HG03196 (cell line): Measurements from ENCODE around the gene CPT2.

Experiments used
- ATAC-seq: cut with Tn5 transposase; IDR thresholded peaks from one replicate; pipeline ENCODE4 v1.9.1; 2021; ENCODE audit not compliant: unreplicated experiment

Gene CPT2

DNA sequence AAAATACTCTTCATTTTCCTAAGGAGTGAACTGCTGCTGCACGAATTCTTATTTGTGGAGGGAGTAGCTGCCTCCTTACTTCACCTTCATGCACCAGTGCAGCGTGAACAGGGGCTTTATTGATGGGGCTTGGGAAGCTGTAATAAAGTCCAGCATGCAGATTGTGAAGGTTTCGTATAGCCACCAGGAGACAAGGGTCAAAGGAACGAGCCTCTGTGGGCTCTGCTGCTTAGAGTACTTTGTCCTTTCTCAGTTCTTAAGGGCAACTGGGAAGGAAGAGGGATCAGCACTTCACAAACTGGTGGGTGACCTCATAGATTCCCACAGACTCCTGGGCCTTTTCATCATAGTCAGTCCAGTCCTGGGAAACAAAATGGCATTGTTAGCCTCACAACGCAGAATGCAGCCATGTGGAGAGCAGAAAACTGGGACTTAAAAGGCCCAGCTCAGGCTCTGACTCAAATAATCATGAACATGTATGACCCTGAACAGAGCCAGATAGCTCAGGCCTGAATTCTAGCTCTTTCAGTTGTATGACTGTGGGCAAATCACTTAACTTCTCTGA is 17.8 kb downstream of the CPT2 start:
- no peak for ATAC-seq

GRCh38 chr1:53218201-53218600 is 21.6 kb downstream of the CPT2 start:
- ATAC-seq = no peak

DNA sequence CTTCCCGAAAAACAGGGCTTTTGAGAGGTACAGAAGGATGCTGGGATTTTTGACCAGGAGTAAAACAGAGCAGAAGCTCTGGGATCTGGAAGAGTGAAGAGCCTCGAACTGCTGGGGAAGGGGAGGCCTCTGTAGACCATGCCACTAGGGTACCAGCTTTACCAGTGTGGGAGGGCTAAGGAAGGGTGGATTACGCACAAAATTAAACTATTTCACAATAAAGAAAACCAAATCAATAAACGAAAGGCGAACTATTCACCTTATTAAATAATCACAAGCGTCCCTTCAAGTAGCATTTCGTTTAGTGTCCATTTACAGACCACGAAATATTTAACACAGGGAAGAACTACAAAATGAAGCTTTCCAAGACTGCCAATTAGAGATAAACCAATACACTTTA is 23.1 kb downstream of the CPT2 start:
- no peak for ATAC-seq

- peak; percentile 85 for ATAC-seq
Observed at GRCh38 chr1:53220171-53220961, 23.7 kb downstream of the CPT2 start, which contains the start of gene CZIB. CZIB (minus strand) TSS chr1:53220634; CDS start chr1:53220575, 59 bp downstream.

- ATAC-seq = no peak
Observed at GRCh38 chr1:53220962-53221286, 24.3 kb downstream of the CPT2 start.

- no peak for ATAC-seq
Observed at GRCh38 chr1:53237638-53238037, 41.0 kb downstream of the CPT2 start.

GRCh38 chr1:53238197-53239155 is 41.9 kb downstream of the CPT2 start, which contains the start of gene MAGOH:
MAGOH (minus strand) TSS chr1:53238518; CDS start chr1:53238448, 70 bp downstream.
- ATAC-seq = peak; percentile 92

DNA sequence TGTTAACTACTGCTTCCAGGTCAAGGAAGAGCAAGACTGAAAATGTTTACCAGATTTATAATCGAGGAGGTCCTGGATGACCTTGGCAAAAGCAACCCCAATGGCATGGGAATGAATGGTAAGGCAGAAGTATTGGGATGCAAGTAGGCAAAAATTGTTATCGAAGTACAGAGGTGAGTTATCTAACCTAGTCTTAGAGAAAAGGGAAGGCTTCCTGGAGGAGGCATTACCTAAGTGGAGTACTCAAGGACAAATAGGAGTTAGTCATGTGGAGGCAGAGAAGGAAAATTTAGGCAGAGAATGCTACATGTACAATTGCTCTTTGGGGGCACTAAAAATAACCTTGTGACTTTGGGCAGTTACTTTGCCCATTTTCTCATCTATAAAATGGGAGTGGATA is 45.2 kb downstream of the CPT2 start:
- ATAC-seq = no peak

DNA sequence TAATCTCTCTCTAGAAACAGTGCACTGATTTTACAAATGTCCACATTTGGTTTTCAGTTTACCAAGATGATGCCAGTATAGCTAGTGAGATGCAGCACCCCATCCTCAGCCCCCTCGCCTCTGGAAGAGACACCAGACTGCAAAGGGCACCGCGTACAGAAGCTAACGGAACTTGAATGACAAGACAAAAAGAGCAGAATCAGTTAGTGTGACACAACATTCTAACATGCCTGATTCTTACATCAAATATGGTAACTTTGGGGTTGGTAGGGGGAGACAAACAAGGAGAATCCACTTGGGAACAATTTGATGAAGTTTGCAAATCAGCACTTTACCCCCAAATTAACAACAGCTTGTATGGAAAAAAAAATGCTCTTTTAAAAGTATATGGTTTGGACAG is 45.8 kb downstream of the CPT2 start:
- no peak for ATAC-seq

DNA sequence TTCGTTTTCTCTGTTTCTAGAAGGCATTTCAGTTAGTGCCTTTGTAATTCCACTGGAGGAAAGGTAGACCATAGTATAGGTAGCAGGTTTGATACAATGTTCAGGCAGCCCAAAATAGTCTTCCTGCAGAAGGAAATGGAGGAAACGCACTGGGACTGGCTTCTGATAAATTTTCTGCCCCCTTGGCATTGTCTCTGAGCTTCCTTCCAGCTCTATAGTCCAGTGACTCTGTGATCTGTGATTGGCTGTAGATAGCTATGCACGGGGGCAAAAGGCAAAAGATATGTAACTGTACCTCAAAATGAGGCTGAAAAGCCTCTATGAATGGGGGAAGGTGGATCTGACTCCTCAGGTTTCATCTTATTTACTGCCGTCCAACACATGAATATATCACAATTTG is 47.5 kb downstream of the CPT2 start:
- ATAC-seq = no peak

GRCh38 chr1:53246261-53247134 is 49.9 kb downstream of the CPT2 start:
- no peak for ATAC-seq

GRCh38 chr1:53249706-53250105 is 53.1 kb downstream of the CPT2 start:
- no peak for ATAC-seq

DNA sequence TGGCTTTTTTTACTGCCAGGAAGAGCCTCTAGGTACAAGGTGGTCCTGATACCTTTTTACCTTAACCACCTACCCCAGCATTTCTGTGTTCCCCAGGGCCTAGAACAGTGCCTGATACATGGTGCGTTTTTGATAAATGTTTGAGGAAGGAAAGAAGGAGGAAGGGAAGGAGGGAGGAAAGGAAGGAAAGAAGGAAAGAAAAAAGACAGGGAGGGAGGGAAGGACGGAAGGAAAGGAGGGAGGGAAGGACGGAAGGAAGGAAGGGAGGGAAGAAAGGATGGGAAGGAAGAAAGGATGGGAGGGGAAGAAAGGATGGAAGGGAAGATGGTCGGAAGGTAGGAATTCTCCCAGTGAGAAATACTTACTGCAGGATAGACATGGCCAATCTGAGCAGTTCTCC is 53.7 kb downstream of the CPT2 start:
- no peak for ATAC-seq

- no peak for ATAC-seq
Observed at GRCh38 chr1:53254011-53254640, 57.5 kb downstream of the CPT2 start.

GRCh38 chr1:53255031-53255430 is 58.4 kb downstream of the CPT2 start:
- ATAC-seq = no peak

DNA sequence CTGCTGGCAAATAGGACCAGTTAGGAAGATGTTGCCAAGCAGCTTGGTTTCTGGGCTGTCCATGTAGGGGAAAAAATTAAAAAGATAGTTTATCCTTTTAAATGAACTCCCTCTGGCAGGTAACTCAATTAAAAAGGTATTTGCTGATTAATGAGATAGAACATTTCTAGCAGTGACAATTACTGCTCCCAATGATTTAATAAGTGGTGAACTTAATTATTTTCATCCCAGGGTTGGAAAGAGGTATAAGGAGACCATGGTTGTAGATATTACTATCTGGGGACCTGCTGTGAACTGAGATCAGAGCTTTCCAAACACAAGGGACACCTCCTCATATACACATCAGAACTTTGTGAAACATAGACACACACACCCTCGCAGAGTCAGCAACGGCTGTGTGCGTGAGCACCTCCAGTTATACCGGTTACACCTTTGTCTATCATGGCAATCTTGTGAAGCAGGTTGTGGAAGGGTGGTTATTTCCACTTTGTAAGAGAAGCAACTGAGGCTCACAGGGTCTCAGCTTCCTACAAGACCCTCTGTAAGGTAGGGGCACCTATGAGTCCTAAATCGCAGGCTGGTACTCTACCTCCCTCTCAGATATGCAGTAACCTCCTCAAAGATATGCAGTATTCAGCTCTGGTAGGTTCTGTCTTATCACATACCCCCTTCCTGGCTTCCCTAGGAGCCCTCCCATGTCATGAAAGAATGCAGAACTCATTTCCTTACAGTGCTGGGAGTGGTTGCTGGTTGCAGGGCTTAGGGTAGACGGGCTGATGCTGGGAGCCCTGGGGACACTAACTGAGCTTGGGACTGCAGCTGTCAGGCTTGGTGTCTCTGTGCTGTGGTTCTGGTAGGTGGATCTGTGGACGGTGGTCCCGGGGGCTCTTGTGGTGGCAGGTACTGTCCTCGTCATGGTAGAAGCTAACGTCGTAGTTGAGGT is 60.2 kb downstream of the CPT2 start:
- no peak for ATAC-seq

DNA sequence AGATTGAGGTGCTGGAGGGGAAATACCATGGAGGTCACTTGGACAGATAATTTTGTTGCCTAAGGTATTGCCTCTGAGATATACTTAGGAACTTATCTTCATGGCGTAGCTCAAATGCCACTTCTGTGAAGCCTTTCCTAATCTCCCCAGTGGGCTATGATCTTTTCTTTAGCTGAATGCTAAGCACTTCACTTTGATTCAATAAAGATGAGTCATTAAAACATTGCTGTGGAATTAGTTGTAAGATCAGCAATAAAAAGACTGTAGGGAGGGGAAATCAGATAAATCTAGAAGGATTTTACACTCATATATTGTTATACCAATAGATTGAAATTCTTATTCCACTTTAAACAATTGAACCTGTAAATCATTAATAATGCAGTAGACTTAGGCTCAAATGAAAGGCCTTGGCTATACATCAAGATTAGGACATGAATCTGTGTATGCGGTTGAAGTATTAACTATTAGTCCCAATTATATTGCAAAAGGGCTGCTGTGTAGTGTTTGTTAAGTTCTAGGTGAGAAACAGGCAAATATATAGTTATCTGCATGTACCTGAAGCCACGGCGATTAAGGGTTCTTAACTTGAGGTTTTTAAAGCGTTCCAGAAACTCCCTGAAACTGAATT is 60.9 kb downstream of the CPT2 start:
- ATAC-seq = no peak

GRCh38 chr1:53258216-53258615 is 61.6 kb downstream of the CPT2 start:
- no peak for ATAC-seq

DNA sequence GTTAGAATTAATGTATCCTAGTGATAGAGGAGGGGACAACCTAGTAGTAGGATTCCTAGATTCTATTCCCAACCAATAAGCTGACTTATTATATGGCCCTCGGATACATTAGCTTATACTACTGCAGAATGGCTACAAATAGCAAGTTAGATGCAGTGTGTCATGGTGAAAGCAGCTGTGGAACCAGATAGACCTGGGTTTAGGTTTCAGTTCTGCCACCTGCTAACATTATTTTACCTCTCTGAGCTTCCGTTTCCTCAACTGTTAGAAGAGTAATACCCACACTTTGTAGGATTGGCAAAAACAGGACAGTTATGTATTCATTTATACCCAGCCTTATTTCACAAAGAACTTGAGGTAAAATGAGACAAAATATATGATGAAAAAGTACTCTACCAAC is 63.3 kb downstream of the CPT2 start:
- ATAC-seq = no peak
